ENCODE measurements around the gene LRRC10.
A peak's percentile ranks its signal among the peaks of the same experiment; 100 is the strongest.

LRRC10 gene, protein sequence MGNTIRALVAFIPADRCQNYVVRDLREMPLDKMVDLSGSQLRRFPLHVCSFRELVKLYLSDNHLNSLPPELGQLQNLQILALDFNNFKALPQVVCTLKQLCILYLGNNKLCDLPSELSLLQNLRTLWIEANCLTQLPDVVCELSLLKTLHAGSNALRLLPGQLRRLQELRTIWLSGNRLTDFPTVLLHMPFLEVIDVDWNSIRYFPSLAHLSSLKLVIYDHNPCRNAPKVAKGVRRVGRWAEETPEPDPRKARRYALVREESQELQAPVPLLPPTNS

DNA sequence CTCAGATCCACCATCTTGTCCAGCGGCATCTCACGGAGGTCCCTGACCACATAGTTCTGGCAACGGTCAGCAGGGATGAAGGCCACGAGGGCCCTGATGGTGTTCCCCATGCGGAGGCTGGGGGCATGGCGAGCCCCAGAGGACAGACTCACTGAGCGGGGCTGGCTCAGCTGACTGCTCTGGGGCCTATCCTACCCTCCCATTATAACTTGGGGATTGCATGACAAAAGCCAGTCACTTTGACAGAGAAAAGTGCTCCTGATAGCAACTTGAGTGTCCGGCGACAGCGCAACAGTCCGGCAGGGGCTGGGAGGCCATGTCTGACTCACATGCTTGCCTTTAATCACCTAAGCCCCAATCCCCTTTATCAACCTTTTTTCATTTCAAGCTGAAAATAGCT lies at the start of gene LRRC10:
TSS of gene LRRC10 (minus strand) at position 179 of the 400 bp plus-strand sequence. CDS start at position 110, 69 bp downstream.
- DNase-seq = no peak

DNA sequence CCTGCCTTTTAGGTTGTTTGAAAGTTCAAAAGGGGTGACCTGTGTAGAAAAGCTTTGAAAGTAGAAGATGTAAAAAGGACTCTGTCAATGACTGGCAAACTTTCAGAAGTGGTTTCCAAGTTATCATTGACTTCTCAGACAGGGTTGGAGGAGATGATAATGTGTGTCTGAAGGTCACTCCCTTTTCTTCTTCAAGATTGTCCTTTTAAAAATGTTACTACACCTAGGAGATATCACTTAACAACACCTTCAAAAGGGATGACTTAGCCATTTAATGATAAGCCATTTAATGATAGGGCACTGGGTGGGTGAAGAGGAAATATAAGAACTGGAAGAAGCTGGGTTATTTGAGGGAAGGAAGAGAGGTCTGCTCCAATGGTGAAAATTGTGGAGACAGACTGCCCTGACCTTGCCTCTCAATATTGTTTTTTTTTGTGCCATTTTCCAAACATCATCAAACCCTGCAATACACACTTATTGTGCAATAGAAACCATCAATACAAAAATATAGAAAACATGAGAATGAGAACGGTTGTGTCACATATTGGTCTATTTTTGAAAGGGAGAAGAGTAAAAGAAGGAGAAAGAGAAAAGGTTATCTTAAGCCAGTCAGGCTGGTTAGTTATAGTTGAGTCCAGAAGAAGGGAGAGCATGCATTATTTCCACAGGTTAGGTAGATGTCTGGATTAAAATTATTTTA lies 49.6 kb upstream of the LRRC10 start:
- no peak for DNase-seq

DNA sequence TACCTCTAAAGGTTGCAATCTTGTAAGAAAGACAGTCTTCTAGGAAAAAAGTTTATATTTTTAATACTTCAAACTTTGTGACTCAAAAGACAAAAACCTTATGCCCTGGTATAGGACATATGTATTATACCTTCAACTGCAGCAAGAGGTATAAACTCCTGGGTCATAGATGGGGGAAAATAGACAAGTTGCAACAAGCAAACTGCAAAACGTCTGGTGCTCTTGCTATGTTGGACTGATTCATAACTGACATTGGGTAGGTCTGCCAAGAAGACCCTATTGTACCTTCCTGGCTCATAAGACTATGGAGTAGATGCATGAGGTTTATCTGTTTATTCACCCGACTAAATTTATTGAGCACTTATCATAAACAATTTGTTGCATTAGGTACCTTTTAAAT lies 47.5 kb upstream of the LRRC10 start:
- no peak for DNase-seq

DNA sequence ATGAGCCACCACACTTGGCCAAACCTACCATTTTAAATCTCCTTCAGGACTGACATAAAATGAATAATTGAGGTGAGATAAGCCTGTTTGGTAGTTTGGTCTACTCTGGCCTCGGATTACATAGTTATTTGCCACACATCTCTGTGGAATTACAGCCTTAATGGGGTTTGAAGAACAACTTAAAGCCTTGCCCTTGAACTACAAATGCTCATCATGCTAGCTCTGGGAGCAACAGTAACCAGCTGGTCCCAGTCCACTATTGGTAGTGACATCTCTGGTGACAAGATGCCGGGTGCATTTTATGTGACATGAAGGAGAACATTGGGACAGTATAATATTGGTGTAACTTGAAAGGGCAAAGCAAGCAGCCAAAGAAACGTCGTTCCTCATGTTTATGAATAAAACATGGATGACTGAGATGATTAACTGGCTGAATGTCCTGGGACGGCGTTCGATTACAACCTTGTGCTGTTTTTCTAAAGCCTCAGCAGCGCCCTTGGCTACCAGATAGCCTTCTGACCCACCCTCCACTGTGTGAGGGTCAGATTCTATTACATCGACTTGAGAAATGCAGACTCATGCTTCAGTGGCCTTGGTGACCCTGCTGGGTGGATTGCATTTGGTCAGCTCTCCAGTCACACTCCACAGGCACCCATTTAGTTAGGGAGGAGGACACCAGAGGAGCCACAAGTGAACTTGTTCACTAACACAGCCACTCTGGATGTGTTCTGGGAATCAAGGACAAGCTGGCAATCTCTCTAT lies 46.9 kb upstream of the LRRC10 start:
- DNase-seq = no peak

DNA sequence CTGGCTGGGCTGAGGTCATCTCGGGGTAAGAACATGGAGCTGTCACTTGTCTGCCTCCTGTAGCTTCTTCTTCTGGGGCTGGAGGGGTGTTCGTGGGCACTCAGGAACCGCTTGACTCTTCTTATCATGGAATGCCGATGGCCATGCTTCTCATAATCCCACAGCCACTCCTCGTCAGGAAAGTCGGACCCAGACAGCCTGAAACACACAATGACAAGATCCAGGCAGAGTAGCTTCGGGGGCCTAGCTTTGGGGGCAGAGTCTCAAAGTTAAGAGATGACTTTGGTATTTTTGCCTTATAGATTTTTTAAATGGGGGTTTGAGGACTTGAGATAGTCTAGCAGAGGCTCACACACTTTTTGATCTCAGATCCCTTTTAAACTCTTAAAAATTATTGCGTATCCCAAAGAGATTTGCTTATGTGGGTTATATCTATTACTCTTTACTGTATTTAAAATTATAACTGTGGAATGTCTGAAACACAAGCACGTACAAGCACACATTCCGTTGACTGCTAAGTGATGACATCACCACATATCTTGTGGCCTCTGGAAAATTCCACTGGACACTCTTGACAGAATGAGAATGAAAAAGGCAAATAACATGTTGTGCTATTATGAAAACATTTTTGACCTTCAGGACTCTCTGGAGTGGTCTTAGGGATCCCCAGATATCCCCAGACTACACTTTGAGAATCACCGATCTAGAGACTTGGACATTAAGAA lies 45.1 kb upstream of the LRRC10 start:
- no peak for DNase-seq

DNA sequence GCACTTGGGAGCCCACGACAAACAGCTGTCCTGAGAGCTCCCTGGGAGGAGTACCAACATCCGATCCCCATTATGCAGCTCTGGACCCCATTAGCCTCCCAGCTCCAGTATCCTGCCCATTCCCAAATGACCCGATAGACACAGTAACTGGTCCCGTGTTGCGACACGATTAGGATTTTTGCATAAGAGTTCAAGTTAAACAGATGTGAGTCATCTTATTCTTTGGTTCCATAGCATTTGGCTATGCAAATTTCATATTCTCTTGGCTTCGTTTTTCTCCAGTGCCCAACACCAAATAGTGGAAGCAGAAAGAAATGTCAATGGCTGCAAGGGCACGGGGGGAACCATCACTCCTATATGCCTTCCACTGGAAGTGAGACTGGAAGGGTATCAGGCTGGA lies 43.0 kb upstream of the LRRC10 start:
- no peak for DNase-seq

DNA sequence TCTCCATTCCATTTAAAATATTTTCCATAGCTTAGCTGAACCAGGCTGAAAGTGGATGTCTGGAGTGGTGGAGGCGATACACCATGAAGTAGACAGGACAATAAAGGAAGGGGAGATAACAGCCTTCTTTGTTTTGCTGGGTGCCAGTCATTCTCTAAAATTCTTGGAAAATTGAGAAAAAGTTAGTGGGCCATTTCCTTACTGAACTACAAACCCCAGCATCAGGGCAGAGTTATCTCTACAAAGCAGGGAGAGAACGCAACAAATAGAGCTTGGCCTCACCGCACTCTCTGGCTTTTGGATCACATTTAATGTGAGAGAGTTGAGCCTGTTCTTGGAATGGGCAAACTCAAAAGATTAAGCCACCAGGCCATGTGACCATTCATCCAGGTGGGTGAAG lies 41.2 kb upstream of the LRRC10 start:
- DNase-seq = no peak

DNA sequence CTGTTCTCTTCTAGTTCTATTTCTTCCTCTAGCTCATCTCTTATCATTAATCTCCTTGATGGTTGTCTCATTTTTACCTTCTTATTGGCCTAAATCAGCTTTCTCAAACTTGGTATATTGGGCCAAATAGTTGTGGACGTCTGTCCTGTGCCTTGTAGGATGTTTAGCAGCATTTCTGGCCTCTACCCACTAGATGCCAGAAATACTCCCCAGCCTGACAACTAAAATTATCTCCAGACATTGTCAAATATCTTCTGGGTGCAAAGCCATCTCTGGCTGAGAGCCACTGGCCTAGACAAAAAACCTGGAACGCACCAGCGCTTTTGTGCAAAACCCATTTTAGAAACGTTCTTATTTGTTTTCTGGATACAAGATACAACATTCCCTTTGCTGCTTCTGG lies 38.8 kb upstream of the LRRC10 start:
- DNase-seq = peak in 1 of 2 experiments; percentile 20

DNA sequence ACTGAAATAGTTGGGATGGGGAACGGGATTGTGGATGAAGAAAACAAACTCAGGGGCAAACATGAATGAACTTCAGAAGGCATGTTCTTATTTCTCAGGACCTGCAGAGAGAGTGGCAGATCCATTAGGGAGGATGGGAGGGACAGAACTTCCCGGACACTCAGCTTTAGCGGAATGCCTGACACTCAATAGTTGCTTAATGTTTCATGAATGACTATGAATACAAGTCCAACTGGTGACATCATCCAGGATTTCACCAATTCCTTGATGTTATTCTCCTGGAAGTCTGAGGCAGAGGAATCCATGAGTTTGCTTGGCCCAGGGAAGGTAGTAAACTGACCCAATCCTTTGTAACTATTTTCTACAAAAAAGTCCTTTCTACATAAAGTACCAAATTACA lies 37.8 kb upstream of the LRRC10 start:
- DNase-seq = no peak

DNA sequence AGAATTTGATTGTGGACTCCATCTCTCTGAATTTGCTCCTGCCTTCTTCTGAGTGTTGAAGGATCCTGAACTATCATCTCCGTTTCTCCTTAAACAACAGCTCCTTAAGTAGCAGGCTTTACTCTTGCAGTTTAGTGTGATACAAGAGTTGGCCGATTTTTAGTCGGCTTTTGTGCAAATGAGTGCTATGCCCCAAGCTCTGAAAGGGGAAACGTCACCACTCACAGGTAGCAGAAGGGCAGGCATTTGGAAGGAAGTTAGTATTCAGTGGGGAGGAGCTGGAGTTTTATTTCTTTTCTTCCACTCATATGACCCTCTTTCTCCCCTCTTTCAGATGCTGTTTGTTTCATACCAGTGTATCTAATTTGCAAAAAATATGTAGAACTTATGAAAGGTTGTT lies 36.5 kb upstream of the LRRC10 start:
- no peak for DNase-seq

DNA sequence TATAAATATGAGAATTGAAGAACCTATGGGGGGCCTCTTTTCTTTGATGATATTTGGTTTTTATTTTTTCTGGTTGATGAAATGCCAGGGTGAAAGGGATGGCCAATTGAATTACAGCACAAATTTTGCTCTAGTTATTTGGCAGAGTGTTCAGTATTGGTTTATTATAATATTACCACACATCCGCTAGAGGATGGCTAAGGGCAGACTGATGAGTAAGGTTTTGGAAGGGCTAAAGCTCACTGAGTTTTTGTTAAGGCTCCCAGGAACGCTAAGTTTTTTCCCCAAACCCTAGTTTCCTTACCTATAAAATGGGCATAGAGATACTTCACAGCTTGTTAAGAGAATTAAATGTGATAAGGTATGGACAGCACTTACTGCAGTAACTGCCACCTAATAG lies 34.3 kb upstream of the LRRC10 start:
- no peak for DNase-seq

DNA sequence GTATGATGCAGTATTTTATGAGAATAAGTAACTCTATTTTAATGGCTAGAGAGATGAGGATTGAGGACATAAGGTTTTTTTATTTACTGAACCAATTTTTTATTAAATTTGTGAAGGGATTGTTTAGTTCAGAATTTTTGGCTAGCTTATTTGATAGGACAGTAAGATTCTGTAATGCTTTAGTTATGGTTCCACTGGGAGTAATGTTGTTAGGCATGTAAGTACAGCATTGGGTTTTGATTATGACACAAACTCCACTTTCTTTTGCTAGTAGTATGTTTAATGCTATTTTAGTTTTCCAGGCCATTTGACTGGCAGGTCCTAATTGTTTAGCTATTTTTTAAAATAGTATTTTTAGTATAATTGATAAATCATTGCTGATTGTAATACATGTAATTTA lies 33.8 kb upstream of the LRRC10 start:
- no peak for DNase-seq

DNA sequence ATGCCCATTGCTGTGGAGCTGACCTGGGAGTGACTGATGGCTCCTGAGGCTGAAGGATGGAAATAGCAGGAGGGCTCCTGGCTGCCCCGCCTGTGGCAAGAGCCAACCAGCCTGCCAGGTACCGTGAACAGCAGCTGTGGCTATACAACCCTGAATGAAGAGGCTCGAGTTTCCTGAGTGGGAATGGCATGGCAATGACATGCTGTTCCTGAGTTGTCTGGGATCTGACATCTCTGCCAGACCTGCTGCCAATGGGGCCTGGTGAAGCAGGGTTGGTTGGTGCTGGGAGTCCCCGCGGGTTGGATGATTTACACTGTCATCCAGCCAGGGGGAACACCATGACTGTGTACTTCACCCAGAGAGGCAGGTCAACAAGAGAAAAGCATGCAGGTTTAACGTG lies 31.8 kb upstream of the LRRC10 start:
- DNase-seq = peak in 1 of 2 experiments; percentile 37

DNA sequence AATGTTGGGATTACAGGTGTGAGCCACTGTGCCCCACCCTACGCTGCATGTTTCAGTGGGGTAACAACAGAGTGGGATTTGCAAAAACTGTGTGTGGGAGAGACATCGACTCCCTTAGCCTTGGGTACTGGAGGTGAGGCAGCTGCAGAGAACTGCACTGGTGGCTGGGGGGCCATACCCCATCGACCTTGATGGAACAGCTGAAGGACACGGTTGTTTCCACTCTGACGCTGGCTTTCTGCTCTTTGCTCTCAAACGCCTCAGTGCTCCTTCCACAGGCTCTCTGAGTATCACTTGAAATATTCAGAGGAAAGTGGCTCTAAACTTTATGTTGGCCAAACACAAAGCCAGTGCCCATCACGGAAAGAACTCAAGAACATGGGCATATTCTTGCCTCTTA lies 30.8 kb upstream of the LRRC10 start:
- DNase-seq = no peak

DNA sequence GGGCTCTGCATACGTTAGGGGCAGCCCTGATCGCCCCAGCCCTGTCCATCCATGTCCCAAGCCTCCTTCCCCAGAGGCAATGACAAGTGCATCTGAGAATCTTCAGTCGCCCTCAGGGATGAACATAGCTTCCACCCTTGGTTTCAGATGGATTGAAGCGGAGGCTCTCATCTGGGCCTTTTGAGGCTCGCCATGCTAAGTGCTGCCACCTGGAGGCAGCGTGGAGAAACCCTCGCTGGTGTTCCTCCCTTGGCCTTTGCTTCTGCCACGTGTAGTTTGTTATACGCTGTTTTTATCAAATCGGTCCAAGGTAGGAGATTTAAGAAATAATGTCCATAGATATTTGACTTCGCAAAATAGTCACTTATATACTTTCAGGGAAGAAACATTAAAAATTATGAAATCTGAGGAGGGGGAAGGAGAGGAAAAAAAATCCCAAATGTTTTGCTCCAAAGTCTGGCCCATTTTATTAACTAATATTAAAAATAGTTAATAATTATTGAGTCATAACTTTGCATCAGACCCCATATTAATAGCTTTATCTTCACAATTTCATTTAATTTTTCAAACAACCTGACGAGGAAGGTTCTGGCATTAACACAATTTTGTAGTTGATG lies 28.8 kb upstream of the LRRC10 start:
- peak; percentile 45 to 69 for DNase-seq

DNA sequence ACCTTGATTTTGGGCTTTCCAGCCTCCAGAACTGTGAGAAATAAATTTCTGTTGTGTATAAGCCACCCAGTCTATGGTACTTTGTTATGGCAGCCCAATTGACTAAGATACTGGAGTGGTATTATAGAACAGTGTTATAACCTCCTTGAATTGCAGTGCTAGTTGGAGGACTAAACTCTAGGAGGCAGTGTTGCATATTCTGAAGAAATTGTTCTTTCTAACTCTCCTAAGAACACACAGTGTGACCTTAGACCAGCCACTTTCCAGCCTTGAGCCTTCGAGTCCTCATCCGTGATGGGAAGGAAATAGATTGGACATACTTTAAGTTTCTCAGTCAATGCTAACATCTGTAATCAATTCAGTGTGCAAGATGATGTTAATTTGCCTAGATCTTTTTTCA lies 22.4 kb upstream of the LRRC10 start:
- DNase-seq = peak in 1 of 2 experiments; percentile 11

DNA sequence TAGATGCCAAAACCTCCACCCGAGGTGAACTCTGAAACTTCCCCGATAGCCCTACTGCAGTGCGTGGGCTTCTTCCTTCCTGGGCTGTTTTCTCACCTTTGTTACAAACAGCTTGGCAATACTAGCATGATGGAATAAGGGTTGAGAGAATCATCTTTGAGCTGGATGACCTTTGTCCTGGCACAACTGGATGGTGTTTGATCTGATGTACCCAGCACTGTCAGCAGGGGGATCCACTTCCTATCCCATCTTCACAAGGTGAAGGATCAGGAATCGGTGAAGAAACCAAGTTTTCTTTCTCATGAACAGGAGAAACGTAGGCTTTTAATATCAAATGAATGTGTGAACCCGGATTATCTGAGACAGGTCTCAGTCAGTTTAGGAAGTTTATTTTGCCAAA lies 19.5 kb upstream of the LRRC10 start:
- no peak for DNase-seq

DNA sequence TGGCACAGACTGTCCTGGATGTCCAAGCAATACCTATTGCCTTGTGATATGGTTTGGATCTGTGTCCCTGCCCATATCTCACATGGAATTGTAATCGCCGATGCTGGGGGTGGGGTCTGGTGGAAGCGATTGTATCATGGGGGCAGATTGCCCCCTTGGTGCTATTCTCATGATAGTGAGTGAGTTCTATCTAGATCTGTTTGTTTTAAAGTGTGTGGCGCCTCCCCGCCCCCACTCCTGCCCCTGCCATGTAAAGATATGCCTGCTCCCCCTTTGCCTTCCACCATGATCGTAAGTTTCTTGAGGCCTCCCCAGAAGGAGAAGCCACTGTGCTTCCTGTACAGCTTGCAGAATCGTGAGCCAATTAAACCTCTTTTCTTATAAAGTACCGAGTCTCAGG lies 16.8 kb upstream of the LRRC10 start:
- no peak for DNase-seq

DNA sequence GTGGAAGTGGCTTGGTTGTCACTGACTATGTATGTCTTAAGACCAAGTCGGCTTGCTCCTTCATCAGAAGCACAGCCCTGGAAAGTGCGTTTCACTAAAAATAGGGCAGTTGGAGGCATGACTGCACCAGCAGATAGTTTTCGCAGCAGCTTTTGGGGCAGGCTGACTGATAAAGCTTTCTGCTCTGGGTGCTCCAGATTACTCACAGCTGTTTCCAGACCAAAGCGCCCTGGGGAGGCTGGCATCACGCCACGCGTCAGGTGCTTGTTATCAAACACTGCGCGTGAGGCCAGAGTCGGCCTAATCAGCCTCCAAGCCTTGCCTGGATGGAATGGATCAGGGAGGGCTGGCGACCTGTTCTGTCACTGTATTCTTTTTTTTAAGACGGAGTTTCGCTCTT lies 13.3 kb upstream of the LRRC10 start:
- peak; percentile 79 to 94 for DNase-seq

DNA sequence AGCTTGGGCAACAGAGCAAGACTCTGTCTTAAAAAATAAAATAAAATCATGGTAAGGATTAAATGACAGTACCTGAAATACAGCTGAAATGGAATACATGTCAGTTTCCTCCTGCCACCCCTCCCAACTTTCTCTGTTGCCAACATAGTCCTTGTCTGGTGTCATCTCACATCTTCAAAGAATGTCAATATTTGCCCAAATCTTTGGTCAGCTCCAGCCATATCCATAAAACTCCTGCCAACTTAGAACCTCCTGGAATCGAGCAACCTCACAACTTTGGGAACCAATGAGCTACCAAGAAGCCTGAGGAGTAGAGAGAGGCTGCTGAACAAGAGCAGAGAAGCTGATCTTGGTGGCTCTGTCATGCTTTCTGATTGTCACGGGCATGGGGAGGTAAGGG lies 10.8 kb upstream of the LRRC10 start:
- DNase-seq = no peak

DNA sequence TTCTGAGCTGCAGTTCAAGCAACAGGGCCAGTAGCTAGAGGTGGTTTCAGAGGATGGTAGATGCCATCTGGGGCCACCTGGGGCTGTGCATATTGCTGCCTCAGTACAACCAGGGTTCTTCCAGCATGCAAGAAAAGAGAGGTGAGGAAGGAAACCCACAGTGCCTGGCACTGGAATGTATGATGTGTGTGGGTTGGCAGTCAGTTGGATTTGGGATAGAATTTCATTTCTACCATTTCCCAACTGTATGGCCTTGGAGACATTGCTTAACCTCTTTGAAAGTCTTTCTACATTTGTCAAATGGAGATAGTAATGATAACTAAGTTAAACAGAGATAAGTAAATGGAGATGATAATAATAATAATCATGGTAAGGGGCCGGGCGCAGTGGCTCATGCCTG lies 10.2 kb upstream of the LRRC10 start:
- DNase-seq = no peak

DNA sequence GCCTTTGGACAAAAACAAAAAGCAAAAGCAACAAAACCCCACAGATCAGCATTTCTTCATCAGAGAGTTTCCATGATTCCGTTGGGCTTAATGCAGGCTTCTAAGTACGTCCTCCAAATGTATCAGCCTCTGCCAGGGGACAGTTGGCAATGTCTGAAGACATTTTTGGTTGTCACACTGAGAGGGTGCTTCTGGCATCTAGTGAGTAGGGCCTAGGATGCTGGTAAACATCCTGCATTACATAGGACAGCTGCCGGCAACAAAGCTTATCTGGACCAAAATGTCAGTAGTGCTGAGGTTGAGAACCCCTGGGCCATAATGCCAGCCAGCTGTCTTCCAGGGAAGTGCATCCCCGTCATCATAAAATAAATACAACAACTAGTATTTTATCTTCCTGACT lies 9.4 kb upstream of the LRRC10 start:
- no peak for DNase-seq

DNA sequence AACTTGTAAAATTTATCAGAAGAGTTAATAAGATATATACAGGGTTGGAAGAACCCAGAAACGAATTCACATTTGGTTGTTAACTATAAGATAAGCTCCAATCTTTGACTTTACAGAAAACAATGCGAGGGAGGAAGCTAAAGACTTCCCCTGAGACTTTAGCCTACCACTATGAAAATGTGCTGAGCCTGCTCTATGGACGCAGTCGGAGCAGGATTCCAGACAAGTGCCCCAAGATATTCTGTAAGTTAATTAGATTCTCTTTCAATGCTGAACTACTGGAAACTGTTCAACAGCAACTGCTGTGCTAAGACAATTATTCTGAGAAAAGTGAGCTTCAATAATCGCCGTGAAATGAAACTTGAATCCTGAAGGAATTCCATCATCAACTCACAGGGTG lies 8.3 kb upstream of the LRRC10 start:
- DNase-seq = no peak
